GM03348 (cell line): ENCODE results near the gene WNK1.
"Not testable (repeated sequence)": the region's sequence is repeated elsewhere in the genome, so short reads cannot be mapped to it uniquely, and the experiment has no call there.

Source experiments
- DNase-seq: peaks from one replicate; pipeline ENCODE4 v3.0.0; 2012; ENCODE audit warnings: low spot score

Gene WNK1

GRCh38 chr12:749751-750270, 2.6 kb upstream of the WNK1 start:
- no peak for DNase-seq

- no peak for DNase-seq
These were observed 1.8 kb upstream of the WNK1 start for GRCh38 chr12:750366-751191.

- DNase-seq, result peak; percentile 90
These were observed 984 bp upstream of the WNK1 start for GRCh38 chr12:751192-751998.

GRCh38 chr12:752695-753610, 574 bp downstream of the WNK1 start:
- peak; percentile 81 for DNase-seq

GRCh38 chr12:753611-754472, 1.5 kb downstream of the WNK1 start:
- peak; percentile 15 for DNase-seq

GRCh38 chr12:754473-754820, 2.1 kb downstream of the WNK1 start:
- DNase-seq, result peak; percentile 17

GRCh38 chr12:754851-755562, 2.6 kb downstream of the WNK1 start:
- peak; percentile 69 for DNase-seq

GRCh38 chr12:759628-760027, 7.2 kb downstream of the WNK1 start:
- no peak for DNase-seq

- DNase-seq, result peak; percentile 34
These were observed 8.9 kb downstream of the WNK1 start for GRCh38 chr12:761256-761655.

- DNase-seq, result no peak
These were observed 13.5 kb downstream of the WNK1 start for GRCh38 chr12:765840-766239.

- no peak for DNase-seq
These were observed 16.1 kb downstream of the WNK1 start for GRCh38 chr12:768434-768833.

GRCh38 chr12:770479-770878, 18.1 kb downstream of the WNK1 start:
- peak; percentile 36 for DNase-seq

GRCh38 chr12:772056-772697, 19.8 kb downstream of the WNK1 start:
- DNase-seq, result no peak

- DNase-seq, result no peak
These were observed 21.8 kb downstream of the WNK1 start for GRCh38 chr12:774051-774614.

- not testable (repeated sequence) for DNase-seq
These were observed 23.8 kb downstream of the WNK1 start for GRCh38 chr12:775973-776771.

GRCh38 chr12:776772-777373, 24.5 kb downstream of the WNK1 start:
- not testable (repeated sequence) for DNase-seq

GRCh38 chr12:777550-778047, 25.2 kb downstream of the WNK1 start:
- DNase-seq, result no peak

GRCh38 chr12:778615-779014, 26.2 kb downstream of the WNK1 start:
- DNase-seq, result no peak
